ENCODE measurements around the gene CNOT1.

DNA sequence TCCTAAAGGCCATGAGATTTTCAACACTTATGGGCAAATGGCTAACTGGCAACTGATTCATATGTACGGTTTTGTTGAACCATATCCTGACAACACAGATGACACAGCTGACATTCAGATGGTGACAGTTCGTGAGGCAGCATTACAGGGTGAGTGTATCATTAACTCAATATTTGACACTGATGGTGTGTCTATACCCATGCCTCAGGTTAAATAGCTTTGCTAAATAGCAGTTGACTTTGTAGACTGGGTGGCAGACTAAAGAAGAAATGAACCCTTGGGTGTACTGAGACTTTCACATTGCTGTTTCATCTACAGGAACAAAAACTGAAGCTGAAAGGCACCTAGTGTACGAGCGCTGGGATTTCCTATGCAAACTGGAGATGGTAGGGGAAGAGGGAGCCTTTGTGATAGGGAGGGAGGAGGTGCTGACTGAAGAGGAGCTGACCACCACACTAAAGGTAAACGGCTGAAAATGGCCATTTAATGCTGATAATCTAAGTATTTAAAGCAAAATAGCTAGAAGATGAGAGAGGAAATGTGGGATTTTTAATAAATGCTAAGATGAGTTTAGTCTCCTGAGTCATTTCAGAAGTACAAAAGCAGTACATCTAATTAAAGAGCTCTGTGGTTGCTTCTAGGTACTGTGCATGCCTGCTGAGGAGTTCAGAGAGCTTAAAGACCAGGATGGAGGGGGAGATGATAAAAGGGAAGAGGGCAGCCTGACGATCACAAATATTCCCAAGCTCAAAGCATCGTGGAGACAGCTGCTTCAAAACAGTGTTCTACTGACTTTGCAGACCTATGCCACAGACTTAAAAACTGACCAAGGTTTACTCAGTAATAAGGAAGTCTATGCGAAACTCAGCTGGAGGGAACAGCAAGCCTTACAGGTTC, 111.3 kb downstream of the CNOT1 start:
- TF ChIP-seq, protein P1, sequence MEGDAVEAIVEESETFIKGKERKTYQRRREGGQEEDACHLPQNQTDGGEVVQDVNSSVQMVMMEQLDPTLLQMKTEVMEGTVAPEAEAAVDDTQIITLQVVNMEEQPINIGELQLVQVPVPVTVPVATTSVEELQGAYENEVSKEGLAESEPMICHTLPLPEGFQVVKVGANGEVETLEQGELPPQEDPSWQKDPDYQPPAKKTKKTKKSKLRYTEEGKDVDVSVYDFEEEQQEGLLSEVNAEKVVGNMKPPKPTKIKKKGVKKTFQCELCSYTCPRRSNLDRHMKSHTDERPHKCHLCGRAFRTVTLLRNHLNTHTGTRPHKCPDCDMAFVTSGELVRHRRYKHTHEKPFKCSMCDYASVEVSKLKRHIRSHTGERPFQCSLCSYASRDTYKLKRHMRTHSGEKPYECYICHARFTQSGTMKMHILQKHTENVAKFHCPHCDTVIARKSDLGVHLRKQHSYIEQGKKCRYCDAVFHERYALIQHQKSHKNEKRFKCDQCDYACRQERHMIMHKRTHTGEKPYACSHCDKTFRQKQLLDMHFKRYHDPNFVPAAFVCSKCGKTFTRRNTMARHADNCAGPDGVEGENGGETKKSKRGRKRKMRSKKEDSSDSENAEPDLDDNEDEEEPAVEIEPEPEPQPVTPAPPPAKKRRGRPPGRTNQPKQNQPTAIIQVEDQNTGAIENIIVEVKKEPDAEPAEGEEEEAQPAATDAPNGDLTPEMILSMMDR (IDR thresholded peaks at IDR 0.05), result no peak
- TF ChIP-seq POLR2A (IDR thresholded peaks at IDR 0.05), result no peak

Measured in prostate gland (tissue), 2 donors.